ENCODE results near the gene NRROS.

The NRROS gene

DNA sequence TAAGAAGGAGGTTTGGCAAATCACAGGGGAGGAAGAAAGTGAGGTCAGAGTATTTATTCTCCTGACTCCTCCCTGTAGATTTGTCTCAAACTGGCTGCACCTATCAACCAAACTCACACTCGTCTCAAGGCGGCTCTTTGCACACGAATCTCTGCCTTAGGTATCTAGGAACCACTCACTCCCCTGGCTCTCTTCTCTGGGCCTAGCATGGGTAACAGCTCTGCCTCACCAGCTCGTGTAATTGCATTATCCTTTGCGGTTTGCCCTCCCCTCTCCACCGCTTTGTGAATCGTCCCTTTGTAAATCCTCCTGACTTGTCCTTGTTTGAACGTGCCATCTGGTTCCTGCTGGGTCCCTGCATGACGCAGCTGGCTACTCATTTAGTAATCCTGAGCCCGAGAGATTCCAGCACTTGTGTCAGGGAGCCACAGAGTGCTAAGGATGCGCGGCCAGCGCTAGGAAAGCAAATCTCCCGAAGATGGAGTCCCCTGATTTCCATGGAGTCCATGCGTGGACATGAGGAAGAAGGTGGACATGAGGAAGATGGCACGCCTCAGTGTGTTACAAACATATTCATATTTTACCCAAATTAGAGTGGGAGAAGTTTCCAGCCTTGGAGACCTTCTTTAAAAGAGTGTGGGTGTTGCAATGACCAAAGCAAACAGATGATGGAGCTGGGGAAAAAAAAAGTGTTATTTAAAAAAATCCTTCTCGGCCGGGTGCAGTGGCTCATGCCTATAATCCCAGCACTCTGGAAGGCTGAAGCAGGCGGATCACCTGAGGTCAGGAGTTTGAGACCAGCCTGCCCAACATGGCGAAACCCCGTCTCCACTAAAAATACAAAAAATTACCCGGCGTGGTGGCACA, 26.7 kb downstream of the NRROS start:
- H3K9ac ChIP-seq (ENCODE audit: low read depth, low read length): no peak overlapping the region
- H3K4me1 ChIP-seq (ENCODE audit: control insufficient read depth, insufficient read depth, low read length): peaks cover 18% of the 10 kb centered on the region
- no peaks in the 10 kb centered on the region for H3K36me3 ChIP-seq (ENCODE audit: insufficient read depth, low read length)
- peak overlapping the region; percentile 3 for H3K4me3 ChIP-seq (ENCODE audit: low read length)
- no peaks in the 10 kb centered on the region for H3K9me3 ChIP-seq (replicated peaks; ENCODE audit: low read length)
- peaks cover 16% of the 10 kb centered on the region for H3K27me3 ChIP-seq (ENCODE audit: control insufficient read depth, insufficient read depth, low read length)
- H3K4me2 ChIP-seq (ENCODE audit: low read length): peak overlapping the region; percentile 64

DNA sequence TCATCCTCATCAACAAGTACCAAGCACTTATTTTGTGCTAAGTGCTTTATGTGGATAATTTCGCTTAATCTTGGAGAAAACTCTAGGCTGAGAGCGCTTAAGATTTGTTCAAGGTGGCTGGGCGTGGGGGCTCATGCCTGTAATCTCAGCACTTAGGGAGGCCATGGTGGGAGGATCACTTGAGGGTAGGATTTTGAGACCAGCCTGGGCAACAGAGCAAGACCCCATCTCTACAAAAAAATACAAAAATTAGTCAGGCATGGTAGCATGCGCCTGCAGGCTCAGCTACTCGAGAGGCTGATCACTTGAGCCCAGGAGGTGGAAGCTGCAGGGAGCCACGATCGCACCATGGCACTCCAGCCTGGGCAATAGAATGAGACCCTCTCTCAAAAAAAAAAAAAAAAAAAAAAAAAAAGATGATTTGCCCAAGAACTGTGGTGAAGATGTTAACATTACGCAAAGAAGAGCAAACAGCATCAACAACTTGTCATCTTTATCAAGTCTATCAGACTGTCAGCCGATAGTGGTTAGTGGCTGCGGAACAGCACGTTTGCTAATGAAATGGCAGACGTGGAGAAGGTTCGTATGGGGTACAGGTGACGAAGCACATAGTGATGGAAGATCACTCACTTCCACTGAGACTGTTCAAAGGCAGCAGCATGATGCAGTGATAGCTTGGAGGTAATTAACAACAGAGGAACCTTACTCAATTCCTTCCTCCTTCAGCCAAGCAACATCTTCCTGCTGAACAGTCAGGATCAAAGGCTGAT, 27.7 kb downstream of the NRROS start:
- no peak overlapping the region for H3K4me2 ChIP-seq (ENCODE audit: low read length)
- H3K9me3 ChIP-seq (replicated peaks; ENCODE audit: low read length): no peaks in the 10 kb centered on the region
- no peak overlapping the region for H3K4me3 ChIP-seq (ENCODE audit: low read length)
- peaks cover 18% of the 10 kb centered on the region for H3K27me3 ChIP-seq (ENCODE audit: control insufficient read depth, insufficient read depth, low read length)
- peaks cover 18% of the 10 kb centered on the region for H3K4me1 ChIP-seq (ENCODE audit: control insufficient read depth, insufficient read depth, low read length)
- no peaks in the 10 kb centered on the region for H3K36me3 ChIP-seq (ENCODE audit: insufficient read depth, low read length)
- no peak overlapping the region for H3K9ac ChIP-seq (ENCODE audit: low read depth, low read length)

DNA sequence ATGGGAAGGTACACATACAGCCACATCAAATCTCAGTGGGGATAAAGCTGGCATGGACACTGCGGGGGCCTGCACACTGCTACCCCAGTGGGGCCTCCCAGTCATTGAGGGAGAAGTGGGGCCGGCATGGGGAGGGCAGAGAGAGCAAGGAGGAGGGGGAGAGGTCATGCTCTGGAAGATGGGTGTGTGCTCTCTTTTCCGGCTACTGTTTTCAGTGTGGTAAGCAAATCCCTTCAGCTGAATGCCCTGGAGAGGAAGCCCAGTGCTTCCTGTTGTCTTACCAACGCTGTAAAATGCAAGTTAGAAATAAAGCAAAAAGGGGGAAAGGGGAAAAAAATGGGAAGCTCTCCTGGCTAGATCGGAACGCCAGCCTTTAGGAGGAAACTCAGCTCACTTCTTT, 30.8 kb downstream of the NRROS start:
- H3K36me3 ChIP-seq (ENCODE audit: insufficient read depth, low read length): no peaks in the 10 kb centered on the region
- no peak overlapping the region for H3K4me2 ChIP-seq (ENCODE audit: low read length)
- H3K4me3 ChIP-seq (ENCODE audit: low read length): no peak overlapping the region
- no peaks in the 10 kb centered on the region for H3K9me3 ChIP-seq (replicated peaks; ENCODE audit: low read length)
- no peak overlapping the region for H3K9ac ChIP-seq (ENCODE audit: low read depth, low read length)
- H3K27me3 ChIP-seq (ENCODE audit: control insufficient read depth, insufficient read depth, low read length): peaks cover 19% of the 10 kb centered on the region
- H3K4me1 ChIP-seq (ENCODE audit: control insufficient read depth, insufficient read depth, low read length): peaks cover 9% of the 10 kb centered on the region

DNA sequence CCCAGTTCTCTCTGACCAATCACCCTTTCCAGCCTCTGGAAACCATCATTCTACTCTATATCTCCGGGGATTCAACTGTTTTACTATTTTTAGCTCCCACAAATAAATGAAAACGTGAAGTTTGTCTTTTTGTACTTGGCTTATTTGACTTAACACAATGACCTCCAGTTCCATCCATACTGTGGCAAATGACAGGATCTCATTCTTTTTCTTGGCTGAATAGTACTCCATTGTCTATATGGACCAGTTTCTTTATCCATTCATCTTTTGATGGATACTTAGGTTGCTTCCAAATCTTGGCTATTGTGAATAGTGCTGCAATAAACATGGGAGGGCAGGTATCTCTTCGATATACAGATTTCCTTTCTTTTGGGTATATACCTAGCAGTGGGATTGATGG, 34.1 kb downstream of the NRROS start:
- no peak overlapping the region for H3K9ac ChIP-seq (ENCODE audit: low read depth, low read length)
- H3K36me3 ChIP-seq (ENCODE audit: insufficient read depth, low read length): no peaks in the 10 kb centered on the region
- no peak overlapping the region for H3K4me3 ChIP-seq (ENCODE audit: low read length)
- H3K4me2 ChIP-seq (ENCODE audit: low read length): no peak overlapping the region
- H3K9me3 ChIP-seq (replicated peaks; ENCODE audit: low read length): no peaks in the 10 kb centered on the region
- no peaks in the 10 kb centered on the region for H3K4me1 ChIP-seq (ENCODE audit: control insufficient read depth, insufficient read depth, low read length)
- H3K27me3 ChIP-seq (ENCODE audit: control insufficient read depth, insufficient read depth, low read length): peaks cover 39% of the 10 kb centered on the region

DNA sequence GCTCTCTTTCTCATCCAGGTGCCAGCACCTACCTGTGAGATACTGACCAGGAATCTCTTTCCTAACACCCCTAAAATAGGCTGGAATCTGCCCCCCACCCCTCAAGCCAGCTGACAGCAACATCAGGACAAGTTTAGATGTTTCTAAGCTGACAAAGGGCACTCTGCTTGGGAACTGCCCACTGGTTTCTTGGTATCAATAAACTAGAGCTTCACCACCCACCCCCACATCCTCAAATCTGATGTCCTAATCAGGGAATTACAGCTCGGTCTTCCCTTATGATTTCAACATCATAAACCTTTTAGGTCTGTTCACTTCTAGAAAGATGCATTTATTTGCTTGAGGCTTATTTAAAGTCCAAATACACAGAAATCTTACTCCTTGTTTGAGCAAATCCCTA, 37.9 kb downstream of the NRROS start:
- Histone ChIP-seq H3K36me3 (ENCODE audit: insufficient read depth, low read length) (no peaks in the 10 kb centered on the region), H3K27me3 (ENCODE audit: control insufficient read depth, insufficient read depth, low read length) (peaks cover 48% of the 10 kb centered on the region), H3K4me2 (ENCODE audit: low read length) (no peak overlapping the region), H3K9ac (ENCODE audit: low read depth, low read length) (no peak overlapping the region), H3K4me1 (ENCODE audit: control insufficient read depth, insufficient read depth, low read length) (no peaks in the 10 kb centered on the region), H3K4me3 (ENCODE audit: low read length) (no peak overlapping the region), H3K9me3 (replicated peaks; ENCODE audit: low read length) (no peaks in the 10 kb centered on the region)

DNA sequence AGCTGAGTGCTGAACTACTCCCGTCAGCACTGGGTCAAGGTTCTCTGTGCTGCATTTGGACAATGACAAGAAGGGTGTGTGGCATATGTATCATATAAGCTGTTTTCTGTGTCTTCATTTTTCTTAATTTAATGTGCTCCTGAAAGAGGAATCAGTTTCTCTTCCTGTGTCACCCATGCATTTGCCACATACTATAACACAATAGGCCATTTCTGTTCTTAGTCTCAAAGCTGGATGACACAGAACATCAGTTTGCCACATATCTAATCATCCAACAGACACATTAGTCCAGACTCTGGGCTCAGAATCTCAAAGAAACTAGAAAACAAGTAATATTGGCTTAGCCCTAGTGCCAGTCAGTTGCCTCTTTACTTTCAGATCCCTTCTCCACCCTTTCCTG, 38.4 kb downstream of the NRROS start:
- no peak overlapping the region for H3K4me3 ChIP-seq (ENCODE audit: low read length)

DNA sequence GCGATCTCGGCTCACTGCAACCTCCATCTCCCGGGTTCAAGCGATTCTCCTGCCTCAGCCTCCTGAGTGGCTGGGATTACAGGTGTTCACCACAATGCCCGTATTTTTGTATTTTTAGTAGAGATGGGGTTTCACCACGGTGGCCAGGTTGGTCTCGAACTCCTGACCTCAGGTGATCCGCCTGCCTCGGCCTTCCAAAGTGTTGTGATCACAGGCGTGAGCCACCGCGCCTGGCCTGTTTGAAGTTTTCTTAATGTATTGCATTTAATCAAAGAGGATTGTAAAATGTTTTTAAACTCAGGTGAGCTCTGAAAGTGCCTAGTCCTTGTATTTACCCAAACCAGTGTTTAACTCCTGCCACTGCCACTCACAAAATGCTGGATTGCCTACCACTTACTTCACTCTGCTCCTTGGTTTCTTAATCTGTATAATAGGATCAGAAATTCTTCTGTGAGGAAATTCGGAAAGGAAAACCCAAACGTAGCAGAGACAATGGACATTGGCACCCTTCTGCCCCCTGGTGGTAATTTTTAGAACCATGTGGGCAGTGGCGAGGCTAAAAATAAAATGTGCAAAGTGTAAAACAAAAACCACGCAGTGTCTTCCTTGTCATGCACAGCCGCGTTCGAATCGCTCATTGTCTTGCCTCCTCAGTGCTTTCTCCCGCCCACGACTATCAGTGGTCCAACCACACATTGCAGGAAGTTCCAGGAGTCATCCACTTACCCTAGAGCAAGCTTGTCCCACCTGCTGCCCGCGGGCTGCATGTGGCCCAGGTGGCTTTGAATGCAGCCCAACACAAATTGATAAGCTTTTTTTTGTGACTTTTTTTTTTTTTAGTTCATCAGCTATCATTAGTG, 45.3 kb downstream of the NRROS start:
- peak overlapping the region; percentile 65 for H3K4me2 ChIP-seq (ENCODE audit: low read length)
- H3K4me3 ChIP-seq (ENCODE audit: low read length): no peak overlapping the region

More for the DNA sequence above, 38.4 kb downstream of the NRROS start:
- Histone ChIP-seq H3K9me3 (replicated peaks; ENCODE audit: low read length) (no peaks in the 10 kb centered on the region), H3K4me1 (ENCODE audit: control insufficient read depth, insufficient read depth, low read length) (no peaks in the 10 kb centered on the region), H3K4me2 (ENCODE audit: low read length) (no peak overlapping the region), H3K36me3 (ENCODE audit: insufficient read depth, low read length) (no peaks in the 10 kb centered on the region), H3K27me3 (ENCODE audit: control insufficient read depth, insufficient read depth, low read length) (peaks cover 48% of the 10 kb centered on the region), H3K9ac (ENCODE audit: low read depth, low read length) (no peak overlapping the region)

DNA sequence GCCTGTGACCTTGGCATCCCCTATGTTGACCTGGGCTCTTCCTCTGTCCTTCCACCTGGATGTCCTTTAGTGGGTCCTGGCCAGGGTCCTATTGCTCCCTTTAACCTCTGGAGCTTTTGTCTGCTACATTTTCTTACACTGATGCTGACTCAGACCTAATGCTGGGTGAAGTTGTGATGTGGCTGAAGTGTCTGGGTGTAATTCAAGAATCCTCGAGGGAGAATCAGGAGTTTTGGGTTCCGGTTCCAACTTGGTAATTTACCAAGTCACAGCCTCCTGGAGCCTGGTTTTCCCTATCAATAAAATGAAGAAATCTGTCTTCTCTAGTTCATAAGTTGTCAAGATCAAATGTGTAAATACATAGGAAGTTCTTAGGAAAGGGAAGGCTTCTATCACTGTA, 46.9 kb downstream of the NRROS start:
- Histone ChIP-seq H3K27me3 (ENCODE audit: control insufficient read depth, insufficient read depth, low read length) (peaks cover 8% of the 10 kb centered on the region), H3K36me3 (ENCODE audit: insufficient read depth, low read length) (no peaks in the 10 kb centered on the region), H3K4me3 (ENCODE audit: low read length) (no peak overlapping the region), H3K9me3 (replicated peaks; ENCODE audit: low read length) (no peaks in the 10 kb centered on the region), H3K4me2 (ENCODE audit: low read length) (no peak overlapping the region), H3K4me1 (ENCODE audit: control insufficient read depth, insufficient read depth, low read length) (peaks cover 17% of the 10 kb centered on the region), H3K9ac (ENCODE audit: low read depth, low read length) (no peak overlapping the region)

More for the DNA sequence above, 45.3 kb downstream of the NRROS start:
- H3K9ac ChIP-seq (ENCODE audit: low read depth, low read length): no peak overlapping the region
- peaks cover 16% of the 10 kb centered on the region for H3K27me3 ChIP-seq (ENCODE audit: control insufficient read depth, insufficient read depth, low read length)
- peaks cover 17% of the 10 kb centered on the region for H3K4me1 ChIP-seq (ENCODE audit: control insufficient read depth, insufficient read depth, low read length)
- H3K9me3 ChIP-seq (replicated peaks; ENCODE audit: low read length): no peaks in the 10 kb centered on the region
- H3K36me3 ChIP-seq (ENCODE audit: insufficient read depth, low read length): no peaks in the 10 kb centered on the region

DNA sequence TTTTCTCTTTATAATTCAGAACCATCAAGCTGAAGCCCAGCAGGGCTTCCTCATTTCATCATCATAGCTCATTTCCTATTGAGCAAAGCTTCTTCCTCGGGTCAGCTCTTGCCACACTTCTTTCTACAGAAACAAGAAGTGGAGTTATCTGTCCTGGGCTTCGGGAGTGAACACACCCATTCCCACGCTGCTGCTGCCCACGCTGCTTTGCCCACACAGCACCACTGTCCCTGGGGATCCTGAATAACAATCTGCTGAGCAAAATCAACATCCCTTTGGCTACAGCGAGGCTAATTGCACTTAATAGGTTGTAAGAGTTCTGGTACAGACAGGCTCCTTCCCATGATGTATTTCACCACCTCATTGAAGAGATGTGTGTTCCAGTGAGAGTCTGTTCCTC, 48.9 kb downstream of the NRROS start:
- H3K4me1 ChIP-seq (ENCODE audit: control insufficient read depth, insufficient read depth, low read length): peaks cover 20% of the 10 kb centered on the region
- no peaks in the 10 kb centered on the region for H3K36me3 ChIP-seq (ENCODE audit: insufficient read depth, low read length)
- peak overlapping the region; percentile 44 for H3K9ac ChIP-seq (ENCODE audit: low read depth, low read length)
- no peaks in the 10 kb centered on the region for H3K9me3 ChIP-seq (replicated peaks; ENCODE audit: low read length)
- no peak overlapping the region for H3K4me3 ChIP-seq (ENCODE audit: low read length)
- H3K4me2 ChIP-seq (ENCODE audit: low read length): peak overlapping the region; percentile 60
- peaks cover 4% of the 10 kb centered on the region for H3K27me3 ChIP-seq (ENCODE audit: control insufficient read depth, insufficient read depth, low read length)

DNA sequence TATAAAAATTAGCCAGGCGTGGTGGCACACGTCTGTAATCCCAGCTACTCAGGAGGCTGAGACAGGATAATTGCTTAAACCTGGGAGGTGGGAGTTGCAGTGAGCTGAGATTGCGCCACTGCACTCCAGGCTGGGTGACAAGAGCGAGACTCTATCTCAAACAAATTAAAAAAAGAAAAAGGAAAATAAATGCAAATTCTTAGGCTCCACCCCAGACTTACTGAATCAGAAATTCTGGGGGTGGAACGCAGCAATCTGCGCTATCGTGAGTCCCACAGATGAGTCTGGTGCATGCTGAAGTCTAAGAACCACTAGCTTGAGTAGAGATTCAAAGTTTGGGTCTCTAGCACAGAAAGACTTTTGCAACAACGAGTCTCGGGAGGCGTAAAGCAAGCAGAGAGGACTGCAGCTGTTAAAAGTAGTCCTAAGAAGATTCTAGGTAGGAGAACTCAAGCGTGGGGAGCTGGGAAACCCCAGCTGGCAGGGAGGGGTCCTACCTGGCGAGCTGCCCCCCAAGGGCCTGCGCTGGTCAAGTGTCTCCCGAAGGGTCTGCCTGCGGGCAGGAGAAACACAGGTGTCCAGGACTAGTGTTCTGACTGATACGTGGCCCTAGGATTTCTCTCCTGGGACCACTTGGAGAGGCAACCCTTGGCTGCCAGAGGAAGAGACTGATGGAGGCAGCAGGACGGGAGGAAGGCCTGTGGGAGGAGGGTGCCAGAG, 50.6 kb downstream of the NRROS start:
- Histone ChIP-seq H3K9me3 (replicated peaks; ENCODE audit: low read length) (no peaks in the 10 kb centered on the region), H3K36me3 (ENCODE audit: insufficient read depth, low read length) (no peaks in the 10 kb centered on the region), H3K27me3 (ENCODE audit: control insufficient read depth, insufficient read depth, low read length) (peaks cover 4% of the 10 kb centered on the region), H3K4me2 (ENCODE audit: low read length) (no peak overlapping the region), H3K9ac (ENCODE audit: low read depth, low read length) (no peak overlapping the region), H3K4me1 (ENCODE audit: control insufficient read depth, insufficient read depth, low read length) (peaks cover 20% of the 10 kb centered on the region), H3K4me3 (ENCODE audit: low read length) (no peak overlapping the region)
